Epithelial cell of esophagus (primary cell): ENCODE measurements around the gene OR2W3.

ENCODE experiments used
- DNase-seq: peaks from one replicate; pipeline ENCODE4 v3.0.0; 2010; ENCODE audit warnings: low read depth
- H3K4me3 ChIP-seq: 2 replicates; pipeline ENCODE4 v1.5.1; 2011; ENCODE audit warnings: mild to moderate bottlenecking, low read length, control low read depth
- CTCF ChIP-seq: IDR thresholded peaks from 2 replicates; pipeline ENCODE4 v1.5.1; 2011; ENCODE audit warnings: low read depth, mild to moderate bottlenecking, low read length, control low read depth, inconsistent platforms; ENCODE audit not compliant: insufficient read depth; ENCODE audit errors: missing control alignments

OR2W3 gene

GRCh38 chr1:247904122-247904521, 8.7 kb downstream of the OR2W3 start:
- no peak for TF ChIP-seq CTCF
- no peak for DNase-seq
- H3K4me3 ChIP-seq = no peak overlapping the region

GRCh38 chr1:247905181-247905580, 9.8 kb downstream of the OR2W3 start:
- no peak for DNase-seq
- TF ChIP-seq CTCF = no peak
- H3K4me3 ChIP-seq = no peak overlapping the region

GRCh38 chr1:247905910-247906503, 10.6 kb downstream of the OR2W3 start:
- no peak overlapping the region for H3K4me3 ChIP-seq
- DNase-seq = no peak
- TF ChIP-seq CTCF = no peak

GRCh38 chr1:247906504-247907047, 11.2 kb downstream of the OR2W3 start:
- peak; percentile 46 for DNase-seq
- no peak overlapping the region for H3K4me3 ChIP-seq
- TF ChIP-seq CTCF = no peak

GRCh38 chr1:247908766-247909165, 13.4 kb downstream of the OR2W3 start:
- no peak for DNase-seq
- TF ChIP-seq CTCF = no peak
- H3K4me3 ChIP-seq = no peak overlapping the region

GRCh38 chr1:247913786-247914185, 18.4 kb downstream of the OR2W3 start:
- H3K4me3 ChIP-seq = no peak overlapping the region
- no peak for TF ChIP-seq CTCF
- DNase-seq = no peak
